ENCODE data around the gene EXOC2.
"Not testable (repeated sequence)": the region's sequence is repeated elsewhere in the genome, so short reads cannot be mapped to it uniquely, and the experiment has no call there.

EXOC2 gene

GRCh38 chr6:708237-708598 lies 15.3 kb upstream of the EXOC2 start:
- no peak for DNase-seq

GRCh38 chr6:707576-708236 lies 14.8 kb upstream of the EXOC2 start:
- DNase-seq, result no peak

GRCh38 chr6:706819-707381 lies 14.0 kb upstream of the EXOC2 start:
- no peak for DNase-seq

GRCh38 chr6:706146-706545 lies 13.2 kb upstream of the EXOC2 start:
- DNase-seq, result no peak

GRCh38 chr6:705047-705446 lies 12.1 kb upstream of the EXOC2 start:
- peak; percentile 6 for DNase-seq

GRCh38 chr6:704046-704445 lies 11.1 kb upstream of the EXOC2 start:
- DNase-seq, result no peak

GRCh38 chr6:703552-703951 lies 10.6 kb upstream of the EXOC2 start:
- DNase-seq, result no peak

GRCh38 chr6:701700-702479 lies 9.0 kb upstream of the EXOC2 start:
- DNase-seq, result no peak

- no peak for DNase-seq
Observed at GRCh38 chr6:701215-701614, 8.3 kb upstream of the EXOC2 start.

GRCh38 chr6:700490-700889 lies 7.6 kb upstream of the EXOC2 start:
- no peak for DNase-seq

GRCh38 chr6:699319-699718 lies 6.4 kb upstream of the EXOC2 start:
- peak; percentile 4 for DNase-seq

- DNase-seq, result not testable (repeated sequence)
Observed at GRCh38 chr6:694431-695126, 1.6 kb upstream of the EXOC2 start.

GRCh38 chr6:693723-694009 lies 727 bp upstream of the EXOC2 start:
- no peak for DNase-seq

GRCh38 chr6:692356-692851 lies 535 bp downstream of the EXOC2 start:
- DNase-seq, result no peak

- no peak for DNase-seq
Observed at GRCh38 chr6:689223-689622, 3.7 kb downstream of the EXOC2 start.

GRCh38 chr6:686497-686896 lies 6.4 kb downstream of the EXOC2 start:
- no peak for DNase-seq

GRCh38 chr6:684831-685636 lies 7.9 kb downstream of the EXOC2 start:
- DNase-seq, result no peak

- peak; percentile 42 for DNase-seq
Observed at GRCh38 chr6:683742-684440, 9.0 kb downstream of the EXOC2 start.

- no peak for DNase-seq
Observed at GRCh38 chr6:680666-681340, 12.1 kb downstream of the EXOC2 start.

GRCh38 chr6:680251-680650 lies 12.7 kb downstream of the EXOC2 start:
- no peak for DNase-seq

- no peak for DNase-seq
Observed at GRCh38 chr6:679282-679681, 13.7 kb downstream of the EXOC2 start.

GRCh38 chr6:678520-678919 lies 14.4 kb downstream of the EXOC2 start:
- no peak for DNase-seq
